ENCODE measurements around the gene OR11G2.
"Not testable (repeated sequence)": the region's sequence is repeated elsewhere in the genome, so short reads cannot be mapped to it uniquely, and the experiment has no call there.

Gene OR11G2
- total RNA-seq: 0 reads per million in 2 donors

GRCh38 chr14:20190596-20190995 is at the start of gene OR11G2:
OR11G2 (plus strand) TSS chr14:20190896; CDS start chr14:20197438, 6,542 bp downstream.
- no peak for DNase-seq

GRCh38 chr14:20143911-20144310 is 46.8 kb upstream of the OR11G2 start:
- no peak for DNase-seq

- DNase-seq: no peak
These were observed 45.9 kb upstream of the OR11G2 start for GRCh38 chr14:20144820-20145219.

- DNase-seq: no peak
These were observed 26.2 kb upstream of the OR11G2 start for GRCh38 chr14:20164462-20164861.

GRCh38 chr14:20167091-20167490 is 23.6 kb upstream of the OR11G2 start:
- no peak for DNase-seq

- not testable (repeated sequence) for DNase-seq
These were observed 20.8 kb upstream of the OR11G2 start for GRCh38 chr14:20169852-20170251.

GRCh38 chr14:20174205-20174604 is 16.5 kb upstream of the OR11G2 start:
- DNase-seq: not testable (repeated sequence)

GRCh38 chr14:20176330-20176729 is 14.4 kb upstream of the OR11G2 start:
- DNase-seq: no peak

- DNase-seq: no peak
These were observed 13.2 kb upstream of the OR11G2 start for GRCh38 chr14:20177433-20177974.

GRCh38 chr14:20179218-20179617 is 11.5 kb upstream of the OR11G2 start:
- DNase-seq: no peak

- DNase-seq: no peak
These were observed 10.8 kb upstream of the OR11G2 start for GRCh38 chr14:20179880-20180279.

- DNase-seq: no peak
These were observed 10.2 kb upstream of the OR11G2 start for GRCh38 chr14:20180486-20180885.

- DNase-seq: no peak
These were observed 6.5 kb upstream of the OR11G2 start for GRCh38 chr14:20184181-20184580.

- DNase-seq: no peak
These were observed 700 bp downstream of the OR11G2 start for GRCh38 chr14:20191396-20191795.

- no peak for DNase-seq
These were observed 3.4 kb downstream of the OR11G2 start for GRCh38 chr14:20194101-20194500.

GRCh38 chr14:20195170-20195569 is 4.5 kb downstream of the OR11G2 start:
- DNase-seq: not testable (repeated sequence)

GRCh38 chr14:20195911-20196310 is 5.2 kb downstream of the OR11G2 start:
- no peak for DNase-seq

- no peak for DNase-seq
These were observed 6.8 kb downstream of the OR11G2 start for GRCh38 chr14:20197459-20197858.

- no peak for DNase-seq
These were observed 8.3 kb downstream of the OR11G2 start for GRCh38 chr14:20198991-20199390.

GRCh38 chr14:20204721-20205120 is 14.0 kb downstream of the OR11G2 start:
- DNase-seq: no peak

GRCh38 chr14:20209595-20209994 is 18.9 kb downstream of the OR11G2 start:
- no peak for DNase-seq

- not testable (repeated sequence) for DNase-seq
These were observed 21.7 kb downstream of the OR11G2 start for GRCh38 chr14:20212406-20212805.

GRCh38 chr14:20215196-20215595 is 24.5 kb downstream of the OR11G2 start:
- no peak for DNase-seq

GRCh38 chr14:20219033-20219432 is 28.3 kb downstream of the OR11G2 start:
- DNase-seq: no peak

- DNase-seq: no peak
These were observed 32.7 kb downstream of the OR11G2 start, which contains the start of gene OR11H6 for GRCh38 chr14:20223410-20223809. OR11H6 (plus strand) TSS chr14:20223710; CDS start chr14:20223710, 0 bp downstream.

Measured in T-helper 2 cell (primary cell).